ENCODE data around the gene ZNF79. TPM values are rescaled to one million over a fixed set of nuclear protein-coding genes. Genes with fewer than 3 reads are reported as not detected.

The ZNF79 gene
- total and polyA plus RNA-seq, 2 of the 8 experiments (the other 6 are each of a cell fraction or from before 2014, with no cell fraction given) = 2.4 to 7.4 TPM

- Histone ChIP-seq H3K9ac (replicated peaks in 1 of 4; ENCODE audit: extremely low read depth in 1 of 4, low read depth in 3 of 4, low read length in 3 of 4) (no peak overlapping the region), H3K27ac (ENCODE audit: low read depth, low read length) (no peak overlapping the region), H3K14ac (ENCODE audit: insufficient read length) (no peak overlapping the region), H3K23me2 (ENCODE audit: low read depth, low read length) (no peaks in the 10 kb centered on the region), H3K79me2 (ENCODE audit: control insufficient read depth in 1 of 2, insufficient read depth in 2 of 2, low read length in 2 of 2) (no peaks in the 10 kb centered on the region), H2BK5ac (ENCODE audit: low read depth, low read length) (no peak overlapping the region), H2BK120ac (replicated peaks; ENCODE audit: low read depth, low read length) (no peak overlapping the region), H2BK15ac (ENCODE audit: low read length) (no peak overlapping the region), H2AFZ (ENCODE audit: low read length) (no peak overlapping the region), H3K27me3 (replicated peaks in 1 of 4; ENCODE audit: control insufficient read depth in 3 of 4, extremely low read depth in 1 of 4, insufficient read depth in 3 of 4, low read length in 3 of 4) (no peaks in the 10 kb centered on the region), H3K56ac (replicated peaks; ENCODE audit: insufficient read length, low read depth, low read length) (no peak overlapping the region), H3K18ac (ENCODE audit: extremely low read depth, low read length) (no peak overlapping the region), H3K4me2 (ENCODE audit: insufficient read depth in 1 of 2, low read depth in 2 of 2, low read length in 2 of 2) (no peak overlapping the region), H3K4ac (replicated peaks; ENCODE audit: insufficient read length, low read depth, low read length) (no peak overlapping the region), H2AK5ac (ENCODE audit: low read depth, low read length) (no peak overlapping the region), H3K4me1 (replicated peaks in 1 of 4; ENCODE audit: control insufficient read depth in 3 of 4, insufficient read depth in 4 of 4, low read length in 3 of 4) (peaks cover 0 to 7% (median 2%) of the 10 kb centered on the region in 4 experiments; a peak in 5 of 7 replicates), H3K79me1 (ENCODE audit: low read depth, low read length) (no peaks in the 10 kb centered on the region), H4K8ac (ENCODE audit: extremely low read depth, insufficient read depth, low read length) (no peak overlapping the region), H3K23ac (ENCODE audit: insufficient read length) (no peak overlapping the region), H2BK20ac (ENCODE audit: low read length) (no peak overlapping the region), H4K5ac (ENCODE audit: insufficient read length, low read depth, low read length) (no peak overlapping the region), H3K36me3 (ENCODE audit: control insufficient read depth in 2 of 4, insufficient read depth in 4 of 4, low read length in 3 of 4) (peaks cover 2 to 5% (median 3%) of the 10 kb centered on the region in 4 experiments; a peak in 3 of 8 replicates), H3K9me3 (ENCODE audit: insufficient read depth in 2 of 2, low read depth in 1 of 2, low read length in 1 of 2) (no peaks in the 10 kb centered on the region), H4K91ac (replicated peaks; ENCODE audit: insufficient read length, low read length) (no peak overlapping the region), H4K20me1 (replicated peaks in 1 of 2; ENCODE audit: control insufficient read depth in 1 of 2, insufficient read depth in 2 of 2, low read length in 2 of 2) (peaks cover 0 to 1% of the 10 kb centered on the region in 2 experiments), H3K4me3 (ENCODE audit: extremely low read depth in 1 of 4, insufficient read depth in 2 of 4, low read depth in 3 of 4, low read length in 4 of 4) (no peak overlapping the region), H2BK12ac (ENCODE audit: low read depth, low read length) (no peak overlapping the region)
- ChIA-PET POLR2A (ENCODE audit: partially characterized antibody) (interaction anchor here (0.8 to 1.3 kb wide), 4 partner anchors 14 to 49 kb away, joined by 3 read pairs; partner anchors contain the start of genes LRSAM1 and RPL12), CTCF (ENCODE audit: partially characterized antibody) (interaction anchor here (0.5 to 6.9 kb wide), 24 partner anchors 8 to 380 kb away, joined by 3 to 78 read pairs (median 4); partner anchors contain the start of gene SLC2A8)
- no peak for TF ChIP-seq SRF (IDR thresholded peaks at IDR 0.05; ENCODE audit: low read depth, low read length)
- TF ChIP-seq, protein P1, sequence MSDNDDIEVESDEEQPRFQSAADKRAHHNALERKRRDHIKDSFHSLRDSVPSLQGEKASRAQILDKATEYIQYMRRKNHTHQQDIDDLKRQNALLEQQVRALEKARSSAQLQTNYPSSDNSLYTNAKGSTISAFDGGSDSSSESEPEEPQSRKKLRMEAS (IDR thresholded peaks at IDR 0.05) = no peak
- no peak for TF ChIP-seq BRCA1 (IDR thresholded peaks at IDR 0.05; ENCODE audit: low read depth, low read length)
- TF ChIP-seq TAF7 (optimal IDR thresholded peaks at IDR 0.05; ENCODE audit: borderline replicate concordance, low read depth, low read length) = no peak
- no peak for TF ChIP-seq TBP (IDR thresholded peaks at IDR 0.05; ENCODE audit: low read depth, low read length)
- TF ChIP-seq, protein P2, sequence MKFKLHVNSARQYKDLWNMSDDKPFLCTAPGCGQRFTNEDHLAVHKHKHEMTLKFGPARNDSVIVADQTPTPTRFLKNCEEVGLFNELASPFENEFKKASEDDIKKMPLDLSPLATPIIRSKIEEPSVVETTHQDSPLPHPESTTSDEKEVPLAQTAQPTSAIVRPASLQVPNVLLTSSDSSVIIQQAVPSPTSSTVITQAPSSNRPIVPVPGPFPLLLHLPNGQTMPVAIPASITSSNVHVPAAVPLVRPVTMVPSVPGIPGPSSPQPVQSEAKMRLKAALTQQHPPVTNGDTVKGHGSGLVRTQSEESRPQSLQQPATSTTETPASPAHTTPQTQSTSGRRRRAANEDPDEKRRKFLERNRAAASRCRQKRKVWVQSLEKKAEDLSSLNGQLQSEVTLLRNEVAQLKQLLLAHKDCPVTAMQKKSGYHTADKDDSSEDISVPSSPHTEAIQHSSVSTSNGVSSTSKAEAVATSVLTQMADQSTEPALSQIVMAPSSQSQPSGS (IDR thresholded peaks at IDR 0.05; ENCODE audit: low read length) = no peak
- no peak for TF ChIP-seq SAP30 (IDR thresholded peaks at IDR 0.05; ENCODE audit: insufficient read depth, insufficient replicate concordance, low read length)
- TF ChIP-seq PHF8 (conservative IDR thresholded peaks at IDR 0.05; ENCODE audit: low read depth, low read length) = no peak
- no peak for TF ChIP-seq E2F6 (IDR thresholded peaks at IDR 0.05)
- WGBS, 2 experiments (ENCODE audit: extremely low coverage in 1 of 2, insufficient coverage in 1 of 2, insufficient read length in 1 of 2, insufficient replicate concordance in 2 of 2, low coverage in 1 of 2, low lambda C conversion rate in 2 of 2, missing lambda C conversion rate in 1 of 2) = 79% methylated on average over 8 of the region's 8 CpGs; no CpG with 5 or more reads in 1 of the 2 experiments
- FAIRE-seq (no peak), DNase-seq (ENCODE audit: low read depth in 1 of 2, low spot score in 2 of 2) (no peak)
These were observed 64.8 kb downstream of the ZNF79 start for GRCh38 chr9:127488946-127489345.

Measured in H1 (cell line).